GM12801 (cell line): ENCODE results near the gene CDC14A.

Experiments used
- TF ChIP-seq, protein P1 (sequence below): IDR thresholded peaks from one replicate; pipeline ENCODE4 v1.5.1; 2011; ENCODE audit warnings: control low read depth; ENCODE audit not compliant: insufficient read length; ENCODE audit errors: extremely low read depth

CDC14A gene

DNA sequence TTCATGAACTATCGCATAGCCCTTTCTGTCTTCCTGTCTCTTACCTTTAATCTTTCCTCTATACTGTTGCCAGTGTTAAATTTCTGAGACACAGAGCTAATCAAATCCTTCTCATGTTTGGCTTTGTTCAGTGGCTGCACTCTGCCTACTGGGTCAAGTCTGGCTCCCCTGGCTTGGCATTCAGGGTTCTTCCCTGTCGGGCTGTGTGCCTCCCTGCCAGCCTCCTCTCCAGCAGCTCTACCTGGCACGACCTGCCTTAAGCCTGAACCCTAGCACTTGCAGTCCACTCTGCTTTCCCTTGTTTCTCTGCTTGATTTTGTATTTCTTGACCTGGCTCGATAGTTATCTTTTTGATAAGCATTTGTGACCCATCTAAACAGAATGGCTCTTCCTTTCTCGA is 159.5 kb downstream of the CDC14A start:
- TF ChIP-seq, protein P1, sequence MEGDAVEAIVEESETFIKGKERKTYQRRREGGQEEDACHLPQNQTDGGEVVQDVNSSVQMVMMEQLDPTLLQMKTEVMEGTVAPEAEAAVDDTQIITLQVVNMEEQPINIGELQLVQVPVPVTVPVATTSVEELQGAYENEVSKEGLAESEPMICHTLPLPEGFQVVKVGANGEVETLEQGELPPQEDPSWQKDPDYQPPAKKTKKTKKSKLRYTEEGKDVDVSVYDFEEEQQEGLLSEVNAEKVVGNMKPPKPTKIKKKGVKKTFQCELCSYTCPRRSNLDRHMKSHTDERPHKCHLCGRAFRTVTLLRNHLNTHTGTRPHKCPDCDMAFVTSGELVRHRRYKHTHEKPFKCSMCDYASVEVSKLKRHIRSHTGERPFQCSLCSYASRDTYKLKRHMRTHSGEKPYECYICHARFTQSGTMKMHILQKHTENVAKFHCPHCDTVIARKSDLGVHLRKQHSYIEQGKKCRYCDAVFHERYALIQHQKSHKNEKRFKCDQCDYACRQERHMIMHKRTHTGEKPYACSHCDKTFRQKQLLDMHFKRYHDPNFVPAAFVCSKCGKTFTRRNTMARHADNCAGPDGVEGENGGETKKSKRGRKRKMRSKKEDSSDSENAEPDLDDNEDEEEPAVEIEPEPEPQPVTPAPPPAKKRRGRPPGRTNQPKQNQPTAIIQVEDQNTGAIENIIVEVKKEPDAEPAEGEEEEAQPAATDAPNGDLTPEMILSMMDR = no peak

DNA sequence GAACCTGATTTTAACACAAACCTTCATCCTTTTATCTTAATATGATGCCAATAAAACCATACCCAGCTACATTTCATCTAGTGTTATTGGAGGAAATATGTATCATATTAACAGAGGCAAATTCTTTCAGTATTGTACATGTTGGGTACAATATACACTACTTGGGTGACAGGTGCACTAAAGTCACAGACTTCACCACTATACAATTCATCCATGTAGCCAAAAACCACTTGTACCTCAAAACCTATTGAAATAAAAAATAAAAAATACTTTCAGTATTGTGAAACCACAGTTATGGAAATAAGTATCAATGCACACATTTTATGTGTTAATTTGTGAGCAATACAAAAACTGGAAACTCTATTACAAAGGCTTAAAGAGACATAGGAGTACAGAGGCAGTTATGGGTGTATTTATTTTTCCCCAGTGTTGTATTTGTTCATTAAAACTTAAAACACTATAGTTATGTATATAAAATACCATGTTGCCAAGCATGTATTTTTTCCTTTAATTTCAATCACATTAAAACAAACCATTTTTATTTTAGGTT is 160.6 kb downstream of the CDC14A start:
- TF ChIP-seq, protein P1 = no peak

DNA sequence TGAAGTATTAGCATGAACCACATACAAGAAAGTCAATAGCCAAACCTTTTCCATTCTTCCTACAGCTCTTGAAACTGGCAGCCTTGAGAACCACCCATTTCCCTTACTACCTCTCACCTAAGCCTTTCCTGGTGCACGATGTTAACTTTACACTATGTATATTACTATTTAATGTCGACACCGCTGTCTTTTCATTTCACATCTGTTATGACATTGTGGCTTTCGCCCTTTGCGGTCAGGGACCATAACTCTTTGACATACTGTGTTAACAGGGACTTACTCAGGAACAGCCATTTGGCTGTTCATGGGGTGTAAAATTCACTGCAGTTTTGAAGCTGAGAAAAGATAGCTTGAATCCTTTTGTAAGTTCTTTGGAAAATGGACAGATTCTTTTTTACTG is 164.6 kb downstream of the CDC14A start:
- TF ChIP-seq, protein P1 = no peak

DNA sequence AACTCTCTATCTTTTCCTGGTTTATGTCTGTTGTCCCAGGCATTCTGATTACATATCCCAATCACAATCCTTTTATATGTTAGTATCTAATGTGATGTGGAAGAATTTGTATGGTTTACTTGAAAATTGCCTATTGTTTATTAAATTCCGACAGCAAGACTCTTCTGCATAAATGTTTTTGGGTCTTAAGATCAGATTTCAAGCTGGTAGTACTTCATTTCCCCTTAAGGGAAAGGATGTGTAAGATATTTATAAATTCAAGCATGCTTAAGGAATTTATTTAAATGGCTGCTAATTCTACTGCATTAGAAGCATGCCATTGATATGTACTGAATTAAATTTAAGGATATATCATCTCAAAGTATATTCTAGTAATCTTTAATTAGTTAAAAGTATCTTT is 165.2 kb downstream of the CDC14A start:
- TF ChIP-seq, protein P1 = no peak

DNA sequence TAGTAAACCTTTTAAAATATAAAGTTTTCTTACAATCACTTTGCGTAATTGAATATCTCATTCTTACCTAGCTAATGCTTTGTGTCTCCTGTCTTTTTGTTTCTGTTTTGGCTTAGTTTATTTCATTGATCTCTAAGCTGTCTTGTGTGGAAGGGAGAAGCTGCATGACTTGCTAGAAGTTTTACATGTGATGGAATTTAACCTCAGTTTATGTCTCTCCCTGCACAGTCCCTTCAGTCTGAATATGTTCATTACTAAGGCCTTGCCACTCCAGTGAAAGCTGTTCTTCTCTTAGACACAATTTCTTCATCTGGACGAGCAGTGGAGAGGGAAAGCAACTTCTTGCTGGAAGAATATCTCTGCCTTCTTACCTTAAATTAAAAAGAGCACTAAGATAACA is 165.7 kb downstream of the CDC14A start:
- TF ChIP-seq, protein P1 = no peak

DNA sequence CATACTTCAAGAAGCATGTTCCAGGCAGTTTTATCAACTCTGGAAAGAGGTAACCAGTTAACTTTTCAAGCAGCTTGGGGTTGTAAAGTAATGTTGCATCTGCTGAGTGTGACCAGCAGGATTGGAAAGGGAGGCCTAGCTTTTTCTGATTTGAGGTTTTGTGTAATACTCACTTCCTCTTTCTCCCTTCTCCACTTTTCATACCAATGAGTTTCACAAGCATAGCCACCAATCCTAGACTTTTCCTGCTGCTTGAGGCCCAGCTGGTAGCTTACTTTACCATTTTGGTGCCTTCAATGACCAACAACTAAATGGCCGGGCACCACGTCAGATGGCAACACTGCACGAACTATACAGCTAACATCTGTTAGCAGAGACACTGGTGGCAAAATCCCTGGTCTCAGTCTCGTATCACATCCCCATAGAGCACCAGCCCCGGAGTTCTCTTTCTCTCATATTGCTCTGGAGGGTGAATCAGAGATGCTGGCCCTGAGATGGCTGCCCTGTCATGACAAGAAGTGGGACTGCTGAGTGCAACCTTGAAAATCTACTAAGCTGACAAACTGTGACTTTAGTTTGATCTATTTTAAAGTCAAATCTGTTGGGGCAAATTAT is 170.8 kb downstream of the CDC14A start:
- TF ChIP-seq, protein P1 = no peak

DNA sequence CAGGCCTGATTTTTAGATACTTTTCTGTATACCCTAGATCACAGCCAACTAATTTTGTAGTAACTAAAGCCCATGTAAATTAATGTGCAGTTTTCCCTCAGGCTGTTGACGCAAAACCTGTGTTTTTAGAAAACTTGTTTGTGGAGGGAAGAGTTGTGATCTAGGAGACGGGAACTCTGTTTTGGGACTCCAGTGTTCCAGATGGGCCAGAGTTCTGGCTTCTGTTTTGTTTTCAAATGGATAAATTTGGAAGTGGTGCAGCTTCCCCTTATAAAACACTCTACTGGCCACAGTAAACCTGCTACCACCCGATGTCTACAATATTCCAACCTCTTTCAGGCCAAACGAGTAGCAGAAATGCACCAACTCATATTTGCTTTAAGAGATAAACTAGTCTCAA is 172.0 kb downstream of the CDC14A start:
- TF ChIP-seq, protein P1 = no peak
